CD14-positive monocyte (primary cell): ENCODE data around the gene NECAB2. TPM values are rescaled to one million over a fixed set of nuclear protein-coding genes. Genes with fewer than 3 reads are reported as not detected.

Experiments used
- DNase-seq, 3 donors: peaks; one replicate each; pipeline ENCODE4 v3.0.0-alpha.2; 2011 to 2022
- H2AFZ ChIP-seq: 2 replicates; pipeline ENCODE4 v1.6.0; 2012; ENCODE audit warnings: mild to moderate bottlenecking, low read depth, low read length, inconsistent platforms; ENCODE audit not compliant: insufficient read depth, poor library complexity, severe bottlenecking
- H3K27ac ChIP-seq, 2 donors: 1 replicate in 1 of 2; 2 replicates in 1 of 2; pipeline ENCODE4 v1.5.1; 2012 to 2013; ENCODE audit warnings: low read length in 2 of 2, control low read depth in 1 of 2, inconsistent platforms in 1 of 2, low read depth in 1 of 2, mild to moderate bottlenecking in 1 of 2
- H3K27me3 ChIP-seq, 2 donors: one replicate each; pipeline versions ENCODE4 v1.6.0 to v1.6.1; 2011 to 2013; ENCODE audit warnings: low read length in 2 of 2; ENCODE audit not compliant: control insufficient read depth in 2 of 2, insufficient read depth in 2 of 2
- H3K36me3 ChIP-seq, 2 donors: replicated peaks in 1 of 2; 1 replicate in 1 of 2; 2 replicates in 1 of 2; pipeline versions ENCODE4 v1.5.1 to v1.6.1; 2012 to 2013; ENCODE audit warnings: low read length in 2 of 2, control low read depth in 1 of 2, inconsistent platforms in 1 of 2, mild to moderate bottlenecking in 1 of 2; ENCODE audit not compliant: insufficient read depth in 2 of 2, control insufficient read depth in 1 of 2
- H3K4me1 ChIP-seq, 2 donors: 1 replicate in 1 of 2; 2 replicates in 1 of 2; pipeline versions ENCODE4 v1.5.1 to v1.6.1; 2012 to 2013; ENCODE audit warnings: low read length in 2 of 2, control low read depth in 1 of 2, inconsistent platforms in 1 of 2, mild to moderate bottlenecking in 1 of 2, moderate library complexity in 1 of 2; ENCODE audit not compliant: insufficient read depth in 2 of 2, control insufficient read depth in 1 of 2
- H3K4me2 ChIP-seq: replicated peaks from 2 replicates; pipeline ENCODE3; 2012; ENCODE audit warnings: low read length, moderate library complexity, mild to moderate bottlenecking; ENCODE audit not compliant: poor library complexity, severe bottlenecking; ENCODE audit errors: extremely low read depth
- H3K4me3 ChIP-seq, 3 experiments: fragments of 200-600 bp in 1 of 3; sonication (generic) in 1 of 3; replicated peaks in 1 of 3; 1 replicate in 2 of 3; 2 replicates in 1 of 3; pipeline ENCODE4 v1.5.1; 2011 to 2013; ENCODE audit warnings: low read length in 3 of 3, mild to moderate bottlenecking in 3 of 3, control low read depth in 2 of 3, low read depth in 2 of 3, inconsistent platforms in 1 of 3, moderate library complexity in 1 of 3
- H3K79me2 ChIP-seq: 2 replicates; pipeline ENCODE4 v1.6.0; 2012; ENCODE audit warnings: mild to moderate bottlenecking, control low read depth, inconsistent platforms, low read length, moderate library complexity; ENCODE audit not compliant: insufficient read depth
- H3K9ac ChIP-seq: 2 replicates; pipeline ENCODE4 v1.6.0; 2017; ENCODE audit warnings: low read length, mild to moderate bottlenecking; ENCODE audit not compliant: insufficient read depth, poor library complexity, severe bottlenecking
- H3K9me3 ChIP-seq, 2 donors: replicated peaks in 1 of 2; 1 replicate in 1 of 2; 2 replicates in 1 of 2; pipeline versions ENCODE4 v1.5.1 to v1.6.1; 2012 to 2013; ENCODE audit warnings: low read length in 2 of 2, control low read depth in 1 of 2; ENCODE audit not compliant: control insufficient read depth in 1 of 2, insufficient read depth in 1 of 2
- H4K20me1 ChIP-seq: 2 replicates; pipeline ENCODE4 v1.6.0; 2012; ENCODE audit warnings: mild to moderate bottlenecking, low read length, control low read depth, moderate library complexity; ENCODE audit not compliant: insufficient read depth
- H3K27ac Mint-ChIP-seq, 7 donors: one replicate each; pipeline ENCODE4 v1.8.0; 2020; ENCODE audit warnings: mild to moderate bottlenecking in 7 of 7, mixed read lengths in 7 of 7, moderate library complexity in 6 of 7, inconsistent platforms in 2 of 7
- H3K27me3 Mint-ChIP-seq, 3 donors: one replicate each; pipeline ENCODE4 v1.8.0; 2021 to 2022; ENCODE audit warnings: low read depth in 3 of 3, mild to moderate bottlenecking in 3 of 3, mixed read lengths in 3 of 3, moderate library complexity in 3 of 3, inconsistent platforms in 1 of 3
- H3K36me3 Mint-ChIP-seq, 2 donors: one replicate each; pipeline ENCODE4 v1.8.0; 2020; ENCODE audit warnings: mixed read lengths in 2 of 2, inconsistent platforms in 1 of 2, mild to moderate bottlenecking in 1 of 2
- H3K4me1 Mint-ChIP-seq: one replicate; pipeline ENCODE4 v1.8.0; 2020; ENCODE audit warnings: mild to moderate bottlenecking, mixed read lengths
- H3K4me3 Mint-ChIP-seq, 2 donors: one replicate each; pipeline ENCODE4 v1.8.0; 2020; ENCODE audit warnings: mild to moderate bottlenecking in 2 of 2, mixed read lengths in 2 of 2, moderate library complexity in 1 of 2
- H3K9me3 Mint-ChIP-seq, 7 donors: one replicate each; pipeline ENCODE4 v1.8.0; 2020 to 2022; ENCODE audit warnings: mixed read lengths in 7 of 7, mild to moderate bottlenecking in 6 of 7, moderate library complexity in 6 of 7, inconsistent platforms in 2 of 7
- WGBS: methylation state at CpG from one replicate; pipeline ENCODE4 v1.1.5; 2013; ENCODE audit warnings: missing lambda C conversion rate; ENCODE audit not compliant: insufficient coverage; 5-methylcytosine and 5-hydroxymethylcytosine counted together
- intact Hi-C, 2 donors: fragments of 100-400 bp; cut with micrococcal nuclease; formaldehyde crosslinking; loops; one replicate each; pipeline versions ENCODE4 v1.15.0 to v1.15.1; 2023
- polyA plus RNA-seq, 3 donors: library from polyadenylated mRNA; depleted of rRNA in 1 of 3; unstranded in 2 of 3; stranded (reverse) in 1 of 3; fragments of 300-500 nt in 2 of 3; fragments of >200 nt in 1 of 3; fragmentation: Illumina TruSeq in 2 of 3; gene quantifications; 1 replicate in 2 of 3; 2 replicates in 1 of 3; pipeline ENCODE4 v1.2.3, GENCODE V29; 2012 to 2021
- TF ChIP-seq, protein P1 (sequence below): fragments of 200-600 bp; IDR thresholded peaks from one replicate; pipeline ENCODE4 v1.8.0; 2022; ENCODE audit warnings: antibody characterized with exemption, mild to moderate bottlenecking

Gene NECAB2
- polyA plus RNA-seq, 3 donors, result 0.33 to 1.4 (median 0.52) TPM

DNA sequence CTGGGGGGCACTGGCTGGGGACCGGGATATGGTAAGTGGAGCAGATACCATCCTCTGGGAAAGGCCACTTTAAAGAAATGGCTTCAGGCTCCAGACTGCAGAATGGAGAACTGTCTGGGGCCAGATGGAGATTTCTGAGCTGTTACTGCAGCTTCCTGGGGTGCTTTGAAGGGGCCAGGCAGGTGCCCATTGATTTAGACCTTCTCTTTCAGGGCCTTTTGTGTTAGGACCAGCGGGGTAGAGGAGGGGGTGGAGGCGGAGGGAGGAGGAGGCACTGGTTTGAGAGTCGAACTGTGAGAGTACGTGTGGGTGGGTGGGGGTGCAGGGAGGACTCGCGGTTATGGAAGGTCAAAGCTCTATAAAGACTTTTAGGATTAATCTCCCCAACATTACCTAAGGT lies 11.4 kb downstream of the NECAB2 start:
- Histone ChIP-seq H2AFZ (no peak overlapping the region), H3K4me1 (no peaks in the 10 kb centered on the region), H3K36me3 (no peaks in the 10 kb centered on the region), H4K20me1 (no peaks in the 10 kb centered on the region), H3K27ac (no peak overlapping the region), H3K79me2 (no peaks in the 10 kb centered on the region), H3K4me3 (no peak overlapping the region), H3K9ac (no peak overlapping the region), H3K9me3 (peaks cover 19 to 29% of the 10 kb centered on the region in 2 donors), H3K4me2 (no peak overlapping the region), H3K27me3 (peaks cover 0 to 2% of the 10 kb centered on the region in 2 donors)
- no peaks in the 10 kb centered on the region for H3K4me1 Mint-ChIP-seq
- H3K27ac Mint-ChIP-seq, result no peak overlapping the region
- WGBS, result 92% methylated on average over 2 of the region's 7 CpGs
- H3K4me3 Mint-ChIP-seq, result no peak overlapping the region
- intact Hi-C loops, result no loop called here
- H3K36me3 Mint-ChIP-seq, result no peaks in the 10 kb centered on the region
- peaks cover 12 to 32% (median 23%) of the 10 kb centered on the region in 7 donors for H3K9me3 Mint-ChIP-seq
- TF ChIP-seq, protein P1, sequence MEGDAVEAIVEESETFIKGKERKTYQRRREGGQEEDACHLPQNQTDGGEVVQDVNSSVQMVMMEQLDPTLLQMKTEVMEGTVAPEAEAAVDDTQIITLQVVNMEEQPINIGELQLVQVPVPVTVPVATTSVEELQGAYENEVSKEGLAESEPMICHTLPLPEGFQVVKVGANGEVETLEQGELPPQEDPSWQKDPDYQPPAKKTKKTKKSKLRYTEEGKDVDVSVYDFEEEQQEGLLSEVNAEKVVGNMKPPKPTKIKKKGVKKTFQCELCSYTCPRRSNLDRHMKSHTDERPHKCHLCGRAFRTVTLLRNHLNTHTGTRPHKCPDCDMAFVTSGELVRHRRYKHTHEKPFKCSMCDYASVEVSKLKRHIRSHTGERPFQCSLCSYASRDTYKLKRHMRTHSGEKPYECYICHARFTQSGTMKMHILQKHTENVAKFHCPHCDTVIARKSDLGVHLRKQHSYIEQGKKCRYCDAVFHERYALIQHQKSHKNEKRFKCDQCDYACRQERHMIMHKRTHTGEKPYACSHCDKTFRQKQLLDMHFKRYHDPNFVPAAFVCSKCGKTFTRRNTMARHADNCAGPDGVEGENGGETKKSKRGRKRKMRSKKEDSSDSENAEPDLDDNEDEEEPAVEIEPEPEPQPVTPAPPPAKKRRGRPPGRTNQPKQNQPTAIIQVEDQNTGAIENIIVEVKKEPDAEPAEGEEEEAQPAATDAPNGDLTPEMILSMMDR, result no peak
- H3K27me3 Mint-ChIP-seq, result peaks cover 16 to 23% (median 17%) of the 10 kb centered on the region in 3 donors
- DNase-seq, result no peak

DNA sequence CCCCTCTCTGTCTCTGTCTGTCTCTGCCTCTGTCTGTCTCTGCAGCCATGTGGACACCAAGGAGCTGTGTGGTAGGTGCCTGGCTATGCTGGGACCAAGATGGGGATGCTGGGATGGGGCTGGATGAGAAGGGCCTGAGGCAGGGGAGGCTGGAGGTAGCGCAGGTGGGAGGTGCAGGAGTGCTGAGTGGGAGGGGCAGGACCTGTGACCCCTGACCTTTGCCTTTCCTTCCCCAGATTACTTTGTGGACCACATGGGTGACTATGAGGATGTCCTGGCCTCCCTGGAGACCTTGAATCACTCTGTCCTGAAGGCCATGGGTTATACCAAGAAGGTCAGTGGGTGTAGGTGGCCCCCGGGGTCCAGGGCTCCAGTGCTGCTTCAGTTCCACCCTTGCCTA lies 12.8 kb downstream of the NECAB2 start:
- TF ChIP-seq, protein P1, result no peak
- H4K20me1 ChIP-seq, result no peaks in the 10 kb centered on the region
- Mint-ChIP-seq H3K27ac (peak overlapping the region in 1 of 7 donors; percentile 50), H3K9me3 (peaks cover 12 to 32% (median 23%) of the 10 kb centered on the region in 7 donors), H3K4me3 (no peak overlapping the region), H3K4me1 (no peaks in the 10 kb centered on the region), H3K27me3 (peaks cover 14 to 25% (median 19%) of the 10 kb centered on the region in 3 donors), H3K36me3 (no peaks in the 10 kb centered on the region)
- intact Hi-C loops, result no loop called here
- no peak overlapping the region for H3K27ac ChIP-seq
- H3K79me2 ChIP-seq, result no peaks in the 10 kb centered on the region
- WGBS, result 90% methylated on average over 1 of the region's 2 CpGs
- H3K9me3 ChIP-seq, result peaks cover 19 to 29% of the 10 kb centered on the region in 2 donors
- H3K9ac ChIP-seq, result no peak overlapping the region
- DNase-seq, result no peak
- H3K4me3 ChIP-seq, result no peak overlapping the region
- H2AFZ ChIP-seq, result no peak overlapping the region
- H3K27me3 ChIP-seq, result peaks cover 0 to 2% of the 10 kb centered on the region in 2 donors
- no peaks in the 10 kb centered on the region for H3K36me3 ChIP-seq
- H3K4me1 ChIP-seq, result no peaks in the 10 kb centered on the region
- no peak overlapping the region for H3K4me2 ChIP-seq
